B cell (primary cell): ENCODE results near the gene CLRN1.

ENCODE experiments used
- CTCF ChIP-seq: fragments of 200-600 bp; IDR thresholded peaks from one replicate; pipeline ENCODE4 v1.8.0; 2022; ENCODE audit warnings: antibody characterized with exemption, mild to moderate bottlenecking
- EZH2 ChIP-seq: IDR thresholded peaks from 2 replicates; pipeline ENCODE4 v1.6.1; 2012; ENCODE audit warnings: borderline replicate concordance, low read depth, mild to moderate bottlenecking, moderate library complexity, low read length; ENCODE audit not compliant: insufficient read depth, poor library complexity, severe bottlenecking

- no peak for TF ChIP-seq CTCF
- TF ChIP-seq EZH2, result no peak
These were observed 87.0 kb downstream of the CLRN1 start for GRCh38 chr3:150885535-150885934.
